GM12878 (cell line): ENCODE data around the gene FAM89B. TPM values are rescaled to one million over a fixed set of nuclear protein-coding genes. Genes with fewer than 3 reads are reported as not detected.

Source experiments
- ATAC-seq: fragments of 200-7000 bp; cut with Tn5 transposase; 3 replicates; pipeline ENCODE4 v1.9.1; 2020; ENCODE audit warnings: mild to moderate bottlenecking, moderate library complexity
- BruUV-seq: library from RNA; stranded (reverse); fragments of 400-500 nt; replicated peaks from 2 replicates; lab custom pipeline; 2021; lab: Mats Ljungman, UMichigan
- CTCF ChIA-PET: fragments of 300-600 bp; sonication (Branson Sonifier 250); formaldehyde crosslinking; extraction: SDS; loops from one replicate; lab custom pipeline; 2021; ENCODE audit warnings: inconsistent platforms; lab: Yijun Ruan, JAX
- POLR2A ChIA-PET: fragments of 350-600 bp; formaldehyde crosslinking; extraction: SDS; loops from one replicate; lab custom pipeline; 2021; ENCODE audit warnings: inconsistent platforms; lab: Charles Lee
- RAD21 ChIA-PET: fragments of 300-600 bp; sonication (Branson Sonifier 250); formaldehyde crosslinking; loops from one replicate; lab custom pipeline; 2023; ENCODE audit warnings: antibody characterized with exemption; ENCODE audit not compliant: unreplicated experiment; lab: Charles Lee
- SMC1A ChIA-PET: fragments of 300-600 bp; sonication (Branson Sonifier 250); formaldehyde crosslinking; loops from one replicate; lab custom pipeline; 2023; ENCODE audit not compliant: unreplicated experiment, uncharacterized antibody; lab: Charles Lee
- DNase-seq: peaks from one replicate; pipeline ENCODE4 v3.0.0-alpha.2; 2011; ENCODE audit warnings: low read depth, low spot score
- FAIRE-seq: peaks from 3 replicates; lab custom pipeline; 2011; peaks lifted over from hg19 to GRCh38; lab: Jason Lieb, UNC
- H2AFZ ChIP-seq: 2 replicates; pipeline ENCODE4 v1.6.0; 2011; ENCODE audit warnings: low read depth, low read length, control low read depth; ENCODE audit not compliant: control insufficient read depth
- H3K27ac ChIP-seq: 2 replicates; pipeline ENCODE4 v1.5.1; 2011; ENCODE audit warnings: control low read depth; ENCODE audit not compliant: control insufficient read depth, insufficient read depth
- H3K27me3 ChIP-seq, 2 experiments: replicated peaks in 1 of 2; 2 replicates each; pipeline versions ENCODE4 v1.6.0 to v1.6.1; 2011; ENCODE audit warnings: low read length in 1 of 2; ENCODE audit not compliant: control insufficient read depth in 2 of 2, insufficient read depth in 2 of 2
- H3K36me3 ChIP-seq, 2 experiments: 2 replicates each; pipeline ENCODE4 v1.5.1; 2011; ENCODE audit warnings: low read length in 1 of 2; ENCODE audit not compliant: control insufficient read depth in 2 of 2, insufficient read depth in 2 of 2
- H3K4me1 ChIP-seq: 2 replicates; pipeline ENCODE4 v1.6.1; 2011; ENCODE audit warnings: mild to moderate bottlenecking, low read length, moderate library complexity, mixed read lengths; ENCODE audit not compliant: control insufficient read depth, insufficient read depth
- H3K4me2 ChIP-seq: 2 replicates; pipeline ENCODE4 v1.6.0; 2011; ENCODE audit warnings: control low read depth; ENCODE audit not compliant: control insufficient read depth, insufficient read depth
- H3K4me3 ChIP-seq: fragments of 200-600 bp; sonication (generic); 2 replicates; pipeline ENCODE4 v1.5.1; 2016
- H3K79me2 ChIP-seq: 2 replicates; pipeline ENCODE4 v1.6.0; 2011; ENCODE audit warnings: low read length; ENCODE audit not compliant: control insufficient read depth, insufficient read depth
- H3K9ac ChIP-seq: 2 replicates; pipeline ENCODE4 v1.8.0; 2011; ENCODE audit warnings: low read length, control low read depth, mixed read lengths; ENCODE audit not compliant: control insufficient read depth, insufficient read depth
- H3K9me3 ChIP-seq: replicated peaks from 3 replicates; pipeline ENCODE4 v1.5.1; 2011; ENCODE audit warnings: mild to moderate bottlenecking, low read length; ENCODE audit not compliant: control insufficient read depth, insufficient read depth
- H4K20me1 ChIP-seq: 2 replicates; pipeline ENCODE4 v1.6.0; 2011; ENCODE audit not compliant: control insufficient read depth, insufficient read depth
- BHLHE40 ChIP-seq, 2 experiments: fragments of 450-650 bp in 1 of 2; IDR thresholded peaks; 2 replicates each; pipeline ENCODE4 v1.6.1; 2011 to 2017; ENCODE audit warnings: low read depth in 2 of 2, borderline replicate concordance in 1 of 2, improper control_type of control experiment in 1 of 2, low read length in 1 of 2, mild to moderate bottlenecking in 1 of 2
- CEBPZ ChIP-seq: fragments of 150-350 bp; IDR thresholded peaks from 2 replicates; pipeline ENCODE4 v1.6.1; 2016; ENCODE audit warnings: low read depth, low read length
- CHD1 ChIP-seq: IDR thresholded peaks from 2 replicates; pipeline ENCODE4 v1.6.1; 2012; ENCODE audit warnings: low read depth, low read length, improper control_type of control experiment
- CREM ChIP-seq: IDR thresholded peaks from 2 replicates; pipeline ENCODE4 v1.6.1; 2014; ENCODE audit warnings: antibody characterized with exemption, low read depth
- CTCF ChIP-seq, 3 experiments: IDR thresholded peaks in 2 of 3; conservative IDR thresholded peaks in 1 of 3; 2 replicates each; pipeline ENCODE4 v1.5.1; 2011; ENCODE audit warnings: low read depth in 3 of 3, low read length in 3 of 3, mild to moderate bottlenecking in 3 of 3, control low read depth in 2 of 3, moderate library complexity in 2 of 3, inconsistent platforms in 1 of 3, mixed read lengths in 1 of 3; ENCODE audit not compliant: control insufficient read depth in 2 of 3, insufficient read depth in 1 of 3; ENCODE audit errors: extremely low read depth in 1 of 3
- E4F1 ChIP-seq: fragments of 450-650 bp; IDR thresholded peaks from 2 replicates; pipeline ENCODE4 v1.6.1; 2018; ENCODE audit warnings: borderline replicate concordance, mild to moderate bottlenecking; ENCODE audit not compliant: partially characterized antibody
- ESRRA ChIP-seq: IDR thresholded peaks from 2 replicates; pipeline ENCODE4 v1.6.1; 2012; ENCODE audit warnings: mild to moderate bottlenecking, low read length, improper control_type of control experiment
- FOXK2 ChIP-seq: fragments of 450-650 bp; IDR thresholded peaks from 2 replicates; pipeline ENCODE4 v1.6.1; 2017; ENCODE audit warnings: mild to moderate bottlenecking, moderate library complexity
- HDAC2 ChIP-seq: fragments of 200-600 bp; sonication (generic); IDR thresholded peaks from 2 replicates; pipeline ENCODE4 v1.6.1; 2017
- IRF5 ChIP-seq: fragments of 450-650 bp; IDR thresholded peaks from 2 replicates; pipeline ENCODE4 v1.6.1; 2017; ENCODE audit warnings: borderline replicate concordance
- PAX5 ChIP-seq: IDR thresholded peaks from 2 replicates; pipeline ENCODE4 v1.6.1; 2011; ENCODE audit warnings: low read depth, low read length, borderline replicate concordance
- YBX1 ChIP-seq: fragments of 450-650 bp; IDR thresholded peaks from 2 replicates; pipeline ENCODE4 v1.6.1; 2016; ENCODE audit warnings: antibody characterized with exemption
- WGBS: methylation state at CpG from one replicate; pipeline ENCODE4 v1.1.6; 2016; ENCODE audit warnings: low lambda C conversion rate; ENCODE audit not compliant: insufficient replicate concordance, insufficient coverage; ENCODE audit errors: missing lambda C conversion rate; 5-methylcytosine and 5-hydroxymethylcytosine counted together
- in situ Hi-C: fragments of 300-500 bp; cut with MboI; formaldehyde crosslinking; loops from 9 replicates; pipeline ENCODE4 v1.14.3; 2018; ENCODE audit warnings: mixed read lengths
- intact Hi-C: fragments of 100-400 bp; cut with micrococcal nuclease; formaldehyde crosslinking; loops from one replicate; pipeline ENCODE4 v1.14.2; 2022; ENCODE audit not compliant: unreplicated experiment
- polyA plus RNA-seq, 11 experiments: library from polyadenylated mRNA; depleted of rRNA in 4 of 11; unstranded in 6 of 11; stranded (reverse) in 5 of 11; fragments of >200 nt; fragmentation: Nextera tagmentation in 4 of 11; fragmentation: Illumina TruSeq in 1 of 11; extraction: Ambion mirVana in 4 of 11; extraction: Trizol in 1 of 11; gene quantifications; 1 replicate in 1 of 11; 2 replicates in 10 of 11; pipeline versions ENCODE4 v1.2.1 to v1.2.3, GENCODE V29; 2011 to 2016; ENCODE audit warnings: inconsistent platforms in 2 of 11, missing spikeins in 2 of 11, low read depth in 1 of 11
- total RNA-seq, 4 experiments: library from RNA; depleted of rRNA in 3 of 4; stranded (reverse); fragments of >200 nt in 3 of 4; fragmentation: Illumina TruSeq in 1 of 4; extraction: Trizol in 1 of 4; gene quantifications; 2 replicates each; pipeline versions ENCODE4 v1.2.1 to v1.2.3, GENCODE V29; 2013 to 2021
- TF ChIP-seq, protein P1 (sequence below): IDR thresholded peaks from 2 replicates; pipeline ENCODE4 v1.6.1; 2012; ENCODE audit warnings: low read depth, low read length, improper control_type of control experiment

Gene FAM89B
- total and polyA plus RNA-seq, 10 of the 15 experiments (the other 5 are each of a cell fraction or from before 2014, with no cell fraction given), result 0.34 to 36.7 (median 9.8) TPM

GRCh38 chr11:65558930-65559509, 13.3 kb upstream of the FAM89B start:
- intact Hi-C loops, result no loop called here
- FAIRE-seq, result no peak

More at GRCh38 chr11:65558930-65559509, 13.3 kb upstream of the FAM89B start:
- SMC1A ChIA-PET, result no interaction called here
- CTCF ChIA-PET, result interaction anchor here (1.2 to 2.0 kb wide), 2 partner anchors 17 to 19 kb away, joined by 3 to 6 read pairs; no protein-coding TSS in a partner anchor
- WGBS, result 70% methylated on average over 17 of the region's 19 CpGs
- Histone ChIP-seq H3K4me1 (no peaks in the 10 kb centered on the region), H4K20me1 (no peaks in the 10 kb centered on the region), H3K27me3 (no peaks in the 10 kb centered on the region; a peak in 2 of 4 replicates), H3K27ac (no peak overlapping the region), H3K9ac (no peak overlapping the region), H3K9me3 (no peaks in the 10 kb centered on the region), H3K4me2 (no peak overlapping the region), H3K36me3 (no peaks in the 10 kb centered on the region), H2AFZ (no peak overlapping the region; the same call in 1 of the 2 replicates), H3K4me3 (no peak overlapping the region), H3K79me2 (no peaks in the 10 kb centered on the region)
- in situ Hi-C loops, result no loop called here
- ATAC-seq (no peak), DNase-seq (no peak)
- TF ChIP-seq CREM (no peak), PAX5 (no peak), BHLHE40 (IDR thresholded peaks at IDR 0.05; ENCODE audit: borderline replicate concordance in 1 of 2, low read depth in 2 of 2, low read length in 1 of 2) (no peak), FOXK2 (no peak), CEBPZ (no peak), IRF5 (no peak), CHD1 (no peak), E4F1 (no peak), HDAC2 (no peak), ESRRA (no peak), CTCF (IDR thresholded peaks at IDR 0.05 in 2 of 3, conservative IDR thresholded peaks at IDR 0.05 in 1 of 3; ENCODE audit: control insufficient read depth in 2 of 3, extremely low read depth in 1 of 3, insufficient read depth in 1 of 3, low read depth in 3 of 3, low read length in 3 of 3) (no peak), YBX1 (no peak)
- TF ChIP-seq, protein P1, sequence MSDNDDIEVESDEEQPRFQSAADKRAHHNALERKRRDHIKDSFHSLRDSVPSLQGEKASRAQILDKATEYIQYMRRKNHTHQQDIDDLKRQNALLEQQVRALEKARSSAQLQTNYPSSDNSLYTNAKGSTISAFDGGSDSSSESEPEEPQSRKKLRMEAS, result no peak
- BruUV-seq, result no TSS peak
- RAD21 ChIA-PET, result interaction anchor here (1.1 kb wide), 1 partner anchor 11 kb away, joined by 3 read pairs; the partner anchor contains the start of gene ZNRD2
- POLR2A ChIA-PET, result interaction anchor here (1.1 kb wide), 1 partner anchor 12 kb away, joined by 3 read pairs; the partner anchor contains the start of gene ZNRD2
